Thoracic aorta (tissue), 2 donors: ENCODE measurements around the gene CCDC51. TPM values are rescaled to one million over a fixed set of nuclear protein-coding genes. Genes with fewer than 3 reads are reported as not detected.

ENCODE experiments used
- ATAC-seq: fragments of 150-250 bp; one replicate; pipeline ENCODE4 v1.8.0; 2017; ENCODE audit warnings: low read depth; ENCODE audit not compliant: insufficient number of reproducible peaks, low FRiP score
- DNase-seq: peaks from one replicate; pipeline ENCODE4 v3.0.0-alpha.2; 2020; ENCODE audit warnings: low spot score
- H3K27ac ChIP-seq, 2 donors: fragments of 200-600 bp; sonication (generic); 1 replicate in 1 of 2; 2 replicates in 1 of 2; pipeline ENCODE4 v1.5.1; 2016; ENCODE audit warnings: mild to moderate bottlenecking in 2 of 2, moderate library complexity in 2 of 2
- H3K27me3 ChIP-seq: fragments of 200-600 bp; sonication (generic); replicated peaks from 2 replicates; pipeline ENCODE4 v1.6.0; 2016; ENCODE audit warnings: mild to moderate bottlenecking; ENCODE audit not compliant: insufficient read depth
- H3K36me3 ChIP-seq: fragments of 200-600 bp; sonication (generic); one replicate; pipeline ENCODE4 v1.5.1; 2016
- H3K4me1 ChIP-seq, 2 donors: fragments of 200-600 bp; sonication (generic); 1 replicate in 1 of 2; 2 replicates in 1 of 2; pipeline versions ENCODE4 v1.5.1 to v1.6.0; 2016; ENCODE audit warnings: low read depth in 2 of 2, mild to moderate bottlenecking in 1 of 2; ENCODE audit not compliant: control insufficient read depth in 1 of 2
- H3K4me3 ChIP-seq: fragments of 200-600 bp; sonication (generic); 2 replicates; pipeline ENCODE4 v1.5.1; 2016; ENCODE audit warnings: mild to moderate bottlenecking
- H3K9me3 ChIP-seq: fragments of 200-600 bp; sonication (generic); 2 replicates; pipeline ENCODE4 v1.5.1; 2016
- total RNA-seq, 2 donors: library from RNA; depleted of rRNA; stranded (reverse); fragments of >200 nt; gene quantifications; one replicate each; pipeline versions ENCODE4 v1.1.0 to v1.2.3, GENCODE V29; 2016
- TF ChIP-seq, protein P1 (sequence below): fragments of 200-600 bp; sonication (generic); IDR thresholded peaks from one replicate; pipeline ENCODE4 v1.5.1; 2019; ENCODE audit warnings: antibody characterized with exemption

CCDC51 gene
- total RNA-seq, 2 donors from 2014 or later: 5.9 to 15.2 TPM

DNA sequence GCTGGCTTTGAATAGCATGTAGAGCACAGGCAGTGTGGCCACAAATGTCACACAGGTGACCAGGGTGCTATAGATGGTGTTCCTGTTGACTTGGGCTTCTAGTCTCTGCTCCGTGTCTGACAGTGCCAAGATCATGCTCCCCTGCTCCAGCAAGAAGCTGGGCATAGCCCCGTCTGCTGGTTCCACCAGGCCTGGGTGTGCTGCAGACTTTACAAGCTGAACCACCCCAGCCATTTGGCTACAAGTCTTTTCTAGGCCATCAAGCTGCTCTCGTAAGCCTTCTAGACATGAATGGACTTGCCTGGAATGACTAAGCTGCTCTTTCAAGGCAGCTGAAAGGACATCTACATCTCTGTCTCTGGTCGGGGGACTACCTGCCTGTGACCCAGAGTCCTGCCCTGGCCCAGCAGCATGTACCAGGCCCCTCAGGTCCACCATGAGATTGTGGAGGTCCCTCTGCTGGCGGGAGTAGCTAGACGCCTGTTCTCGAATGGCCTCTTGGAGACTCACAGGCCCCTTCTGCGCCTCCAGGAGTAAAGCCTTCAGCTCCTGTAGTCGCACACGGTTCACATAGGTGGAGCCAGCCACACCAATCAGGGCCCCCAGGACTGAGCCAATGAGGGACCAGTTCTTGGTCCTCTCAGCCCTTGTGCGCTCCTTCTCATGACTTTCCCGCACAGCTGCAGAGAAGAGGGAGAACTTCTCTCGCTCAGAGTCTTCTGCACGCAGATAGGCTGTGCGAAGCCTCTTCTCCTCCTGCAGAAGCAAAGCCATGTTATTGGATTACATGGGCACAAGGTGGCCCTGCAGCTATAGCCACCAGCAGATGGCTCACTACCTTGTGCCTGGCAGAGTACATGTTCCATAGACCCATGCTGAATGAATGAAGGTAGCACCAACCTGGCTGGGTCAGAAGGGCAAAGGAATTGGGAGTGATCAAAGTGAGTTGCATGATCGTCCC lies 7.2 kb downstream of the CCDC51 start:
- DNase-seq (no peak), ATAC-seq (no peak)
- H3K4me3 ChIP-seq: no peak overlapping the region
- no peaks in the 10 kb centered on the region for H3K9me3 ChIP-seq
- peaks cover 11 to 21% of the 10 kb centered on the region in 2 donors for H3K4me1 ChIP-seq
- no peaks in the 10 kb centered on the region for H3K27me3 ChIP-seq
- TF ChIP-seq, protein P1, sequence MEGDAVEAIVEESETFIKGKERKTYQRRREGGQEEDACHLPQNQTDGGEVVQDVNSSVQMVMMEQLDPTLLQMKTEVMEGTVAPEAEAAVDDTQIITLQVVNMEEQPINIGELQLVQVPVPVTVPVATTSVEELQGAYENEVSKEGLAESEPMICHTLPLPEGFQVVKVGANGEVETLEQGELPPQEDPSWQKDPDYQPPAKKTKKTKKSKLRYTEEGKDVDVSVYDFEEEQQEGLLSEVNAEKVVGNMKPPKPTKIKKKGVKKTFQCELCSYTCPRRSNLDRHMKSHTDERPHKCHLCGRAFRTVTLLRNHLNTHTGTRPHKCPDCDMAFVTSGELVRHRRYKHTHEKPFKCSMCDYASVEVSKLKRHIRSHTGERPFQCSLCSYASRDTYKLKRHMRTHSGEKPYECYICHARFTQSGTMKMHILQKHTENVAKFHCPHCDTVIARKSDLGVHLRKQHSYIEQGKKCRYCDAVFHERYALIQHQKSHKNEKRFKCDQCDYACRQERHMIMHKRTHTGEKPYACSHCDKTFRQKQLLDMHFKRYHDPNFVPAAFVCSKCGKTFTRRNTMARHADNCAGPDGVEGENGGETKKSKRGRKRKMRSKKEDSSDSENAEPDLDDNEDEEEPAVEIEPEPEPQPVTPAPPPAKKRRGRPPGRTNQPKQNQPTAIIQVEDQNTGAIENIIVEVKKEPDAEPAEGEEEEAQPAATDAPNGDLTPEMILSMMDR: no peak
- H3K36me3 ChIP-seq: no peaks in the 10 kb centered on the region
- H3K27ac ChIP-seq: peak overlapping the region in 1 of 2 donors; percentile 0

DNA sequence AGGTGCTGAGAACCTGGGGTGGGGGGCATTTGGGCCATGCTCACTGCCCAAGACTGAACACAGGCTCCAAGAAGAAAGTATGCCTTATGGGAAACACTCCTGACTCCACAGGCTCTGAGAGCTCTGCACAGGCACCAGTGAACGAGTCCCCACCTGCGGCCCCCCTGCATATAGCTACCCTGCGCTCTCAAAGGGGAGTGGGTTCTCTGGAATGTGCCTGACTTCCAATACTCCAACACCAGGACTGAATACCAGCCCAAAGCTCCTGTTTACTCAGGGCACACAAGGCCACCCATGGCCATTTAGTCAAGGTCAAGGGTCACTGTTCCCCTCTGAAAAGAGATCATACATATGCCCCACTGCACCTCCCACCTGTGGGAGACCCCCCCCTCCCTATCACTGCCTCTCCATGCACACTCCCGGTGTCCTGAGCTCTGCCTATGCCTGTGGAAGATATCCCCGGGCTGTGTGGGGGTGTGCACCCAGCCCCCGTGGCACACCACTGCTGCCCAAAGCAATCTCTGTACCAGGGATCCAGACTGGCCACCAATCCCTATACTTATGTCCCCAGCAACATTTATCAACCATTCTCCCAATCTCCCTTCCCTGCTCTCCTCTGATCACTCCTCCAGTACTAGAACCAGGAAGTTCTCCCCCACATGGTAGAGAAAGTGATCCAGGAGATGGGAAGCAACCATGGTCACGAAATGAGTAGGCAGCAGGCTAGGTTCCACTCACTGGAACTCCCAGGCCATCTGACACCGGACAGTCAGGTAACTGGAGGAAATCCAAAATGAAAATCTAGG lies 8.5 kb downstream of the CCDC51 start:
- Histone ChIP-seq H3K4me3 (no peak overlapping the region), H3K36me3 (no peaks in the 10 kb centered on the region), H3K27me3 (no peaks in the 10 kb centered on the region), H3K27ac (peak overlapping the region; percentile 93 to 96), H3K9me3 (no peaks in the 10 kb centered on the region), H3K4me1 (peaks cover 21 to 33% of the 10 kb centered on the region in 2 donors)
- TF ChIP-seq, protein P1: no peak
- no peak for DNase-seq
- ATAC-seq: no peak

DNA sequence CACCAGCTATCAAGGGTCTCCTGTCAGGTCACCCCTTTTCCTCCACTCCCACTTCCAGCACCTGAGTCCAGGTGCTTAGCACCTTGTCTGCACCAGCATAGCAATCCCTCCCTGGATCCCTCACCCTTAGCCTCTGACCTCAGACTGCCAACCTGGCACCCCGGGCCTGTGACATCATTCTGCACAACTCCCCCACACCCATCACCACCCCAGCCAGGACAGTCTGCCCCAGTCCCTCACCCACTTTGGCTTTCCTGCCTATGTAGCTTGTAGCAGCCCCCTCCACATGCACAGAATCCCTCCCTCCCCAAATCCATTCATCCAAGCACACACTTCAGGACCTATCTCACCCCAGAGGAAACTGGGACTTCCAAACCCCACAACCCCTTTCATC lies 9.2 kb downstream of the CCDC51 start:
- H3K4me3 ChIP-seq: no peak overlapping the region
- ATAC-seq (no peak), DNase-seq (no peak)
- H3K27ac ChIP-seq: peak overlapping the region; percentile 93 to 96
- peaks cover 26 to 41% of the 10 kb centered on the region in 2 donors for H3K4me1 ChIP-seq
- H3K9me3 ChIP-seq: no peaks in the 10 kb centered on the region
- H3K27me3 ChIP-seq: no peaks in the 10 kb centered on the region
- TF ChIP-seq, protein P1: no peak
- H3K36me3 ChIP-seq: no peaks in the 10 kb centered on the region

DNA sequence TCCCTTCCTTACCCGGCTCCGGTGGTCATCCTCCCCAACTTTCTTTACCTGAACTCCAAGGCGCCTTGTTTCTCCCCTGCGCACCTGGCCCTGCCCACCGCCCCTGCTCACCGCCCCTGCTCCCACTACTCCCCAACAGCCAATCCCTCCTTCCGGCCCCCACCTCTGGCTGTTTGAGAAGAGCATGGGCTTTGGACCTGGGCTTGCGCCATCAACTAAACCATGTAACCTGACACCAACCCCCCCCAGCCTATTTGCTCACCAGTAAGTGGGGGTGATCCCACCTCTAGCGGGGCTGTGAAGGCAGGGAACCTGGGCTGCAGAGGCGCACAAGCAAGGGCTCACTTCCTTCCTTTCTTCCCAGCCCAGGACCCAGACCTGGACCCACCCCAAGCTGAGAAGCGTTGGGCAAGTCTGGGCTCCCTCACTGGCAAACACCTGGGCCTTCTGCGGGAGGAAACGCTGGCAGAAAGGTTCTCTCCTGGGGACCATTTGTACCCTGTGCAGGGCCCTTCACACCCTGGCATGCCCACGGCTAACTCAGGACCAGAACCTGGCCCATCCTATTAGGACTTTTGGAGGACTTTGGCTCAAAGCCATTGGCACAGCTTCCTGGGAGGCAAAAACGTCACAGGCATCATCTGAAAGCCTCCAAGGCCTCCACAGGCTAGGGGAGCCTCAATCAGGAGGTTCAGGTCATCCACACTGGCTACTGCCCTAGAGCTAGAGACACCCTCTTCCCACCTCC lies 9.8 kb downstream of the CCDC51 start, which contains the start of gene PLXNB1:
PLXNB1 (minus strand) TSS at position 127 of the 748 bp plus-strand sequence. CDS start 5,475 bp downstream, outside the sequence.
- Histone ChIP-seq H3K9me3 (no peaks in the 10 kb centered on the region), H3K27me3 (no peaks in the 10 kb centered on the region), H3K4me1 (peaks cover 31 to 46% of the 10 kb centered on the region in 2 donors), H3K4me3 (peak within 1 kb of the TSS; percentile 88), H3K27ac (peak within 1 kb of the TSS; percentile 93 to 96), H3K36me3 (no peaks in the 10 kb centered on the region)
- no peak for ATAC-seq
- TF ChIP-seq, protein P1: no peak
- DNase-seq: peak; percentile 52
